ENCODE measurements around the gene LRRC59. TPM values are rescaled to one million over a fixed set of nuclear protein-coding genes. Genes with fewer than 3 reads are reported as not detected.

Gene LRRC59
- polyA plus RNA-seq, 4 donors, result 51.0 to 108 (median 64.0) TPM

DNA sequence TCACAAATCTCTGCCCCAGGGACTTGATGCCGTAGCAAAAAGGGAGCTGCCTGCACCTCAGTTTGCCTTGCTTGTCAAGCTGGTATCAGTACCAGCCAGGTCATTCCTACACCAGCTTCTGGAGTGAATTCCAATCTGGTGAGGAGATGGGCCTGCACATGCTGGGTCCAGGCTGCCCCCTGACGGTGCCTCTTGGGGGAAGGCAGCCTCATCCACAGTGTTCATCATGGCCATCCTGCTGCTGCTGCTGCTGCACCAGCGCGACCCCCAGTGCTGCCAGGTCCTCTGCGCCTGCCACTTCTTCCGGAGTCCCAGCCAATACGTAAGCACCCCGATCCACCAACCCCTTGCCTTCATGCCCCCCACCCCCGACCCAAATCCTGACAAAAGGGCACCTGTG is 32.6 kb downstream of the LRRC59 start:
- Histone ChIP-seq H3K27me3 (ENCODE audit: control insufficient read depth in 3 of 3, insufficient read depth in 3 of 3, low read length in 3 of 3) (no peaks in the 10 kb centered on the region), H3K4me3 (ENCODE audit: low read depth in 1 of 3, low read length in 3 of 3) (no peak overlapping the region), H3K4me1 (ENCODE audit: control insufficient read depth in 3 of 3, insufficient read depth in 2 of 3, low read depth in 1 of 3, low read length in 2 of 3) (peaks cover 0 to 9% (median 0%) of the 10 kb centered on the region in 3 donors), H3K36me3 (ENCODE audit: control insufficient read depth in 3 of 3, insufficient read depth in 2 of 3, low read depth in 1 of 3, low read length in 3 of 3) (peaks cover 4 to 73% (median 10%) of the 10 kb centered on the region in 3 donors), H3K9me3 (ENCODE audit: control insufficient read depth in 2 of 2, insufficient read depth in 1 of 2, low read depth in 1 of 2, low read length in 1 of 2) (no peaks in the 10 kb centered on the region), H3K27ac (ENCODE audit: low read depth in 1 of 3, low read length in 2 of 3) (no peak overlapping the region)
- FAIRE-seq (no peak), DNase-seq (no peak)
- WGBS, 3 donors, result 83 to 91% (median 86%) methylated on average over 9 of the region's 9 CpGs

DNA sequence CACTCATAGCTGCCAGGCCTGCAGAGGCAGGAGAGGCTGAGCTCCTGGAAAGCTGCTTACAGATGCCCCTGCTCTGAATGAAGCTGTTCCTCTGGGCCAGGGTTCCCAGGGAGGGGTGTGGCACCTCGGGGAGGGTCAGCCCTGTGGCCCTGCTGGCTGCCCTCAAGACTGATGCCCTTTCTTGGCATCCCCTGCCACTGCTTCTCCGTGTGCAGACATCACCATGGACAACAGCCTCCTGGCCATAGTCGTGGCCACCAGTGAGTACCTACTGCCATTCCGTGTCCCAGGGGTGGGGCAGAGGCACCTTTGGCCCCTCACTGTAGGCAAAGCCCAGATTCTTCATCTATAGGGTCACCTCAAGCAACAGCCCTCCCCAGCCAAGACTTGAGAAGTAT is 33.3 kb downstream of the LRRC59 start:
- Histone ChIP-seq H3K4me3 (ENCODE audit: low read depth in 1 of 3, low read length in 3 of 3) (no peak overlapping the region), H3K4me1 (ENCODE audit: control insufficient read depth in 3 of 3, insufficient read depth in 2 of 3, low read depth in 1 of 3, low read length in 2 of 3) (peaks cover 0 to 9% (median 0%) of the 10 kb centered on the region in 3 donors), H3K36me3 (ENCODE audit: control insufficient read depth in 3 of 3, insufficient read depth in 2 of 3, low read depth in 1 of 3, low read length in 3 of 3) (peaks cover 3 to 76% (median 10%) of the 10 kb centered on the region in 3 donors), H3K27ac (ENCODE audit: low read depth in 1 of 3, low read length in 2 of 3) (no peak overlapping the region), H3K9me3 (ENCODE audit: control insufficient read depth in 2 of 2, insufficient read depth in 1 of 2, low read depth in 1 of 2, low read length in 1 of 2) (no peaks in the 10 kb centered on the region), H3K27me3 (ENCODE audit: control insufficient read depth in 3 of 3, insufficient read depth in 3 of 3, low read length in 3 of 3) (no peaks in the 10 kb centered on the region)
- FAIRE-seq (no peak), DNase-seq (no peak)
- WGBS, 3 donors, result 22 to 54% (median 50%) methylated on average over 2 to 4 of the region's 4 CpGs

DNA sequence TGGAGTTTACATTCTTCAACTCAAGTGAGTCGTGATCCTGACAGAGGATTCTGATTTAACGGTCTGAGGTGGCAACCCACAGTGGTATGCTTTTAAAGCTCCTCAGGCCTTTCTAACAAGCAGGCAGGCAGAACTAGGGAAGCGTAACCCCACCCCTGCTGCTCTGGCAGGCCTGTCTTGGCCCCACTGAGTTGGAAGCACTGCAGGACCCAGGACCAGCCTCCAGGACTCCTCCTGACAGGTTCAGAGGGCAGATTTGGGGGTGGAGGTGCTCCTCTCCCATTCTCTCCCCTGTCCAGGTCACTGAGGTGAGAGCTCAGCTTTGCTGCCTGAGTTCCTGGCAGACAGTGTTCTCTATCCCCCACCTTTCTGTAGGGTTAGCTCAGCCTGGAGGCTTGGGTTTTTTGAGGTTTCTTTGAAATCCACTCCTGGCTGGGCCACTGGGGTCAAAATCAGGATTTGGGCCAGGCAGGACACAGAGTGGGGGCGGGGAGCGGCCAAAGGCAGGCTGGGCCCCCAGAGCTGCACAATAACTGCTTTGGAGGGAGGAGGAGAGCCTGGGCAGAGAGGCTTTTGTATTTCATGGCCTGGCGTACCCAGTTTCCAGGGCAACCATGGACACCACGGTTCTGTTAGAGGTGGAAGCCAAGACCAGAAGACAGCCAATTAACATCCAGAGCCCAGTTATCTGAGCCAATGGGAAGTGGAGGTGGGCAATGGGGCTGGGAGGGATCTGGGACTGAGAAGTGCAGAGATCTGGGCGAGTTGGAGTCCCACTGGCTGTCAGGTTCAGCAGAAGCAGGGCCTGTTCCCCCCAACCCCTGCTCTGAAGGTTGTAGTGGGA is 33.9 kb downstream of the LRRC59 start:
- Histone ChIP-seq H3K36me3 (ENCODE audit: control insufficient read depth in 3 of 3, insufficient read depth in 2 of 3, low read depth in 1 of 3, low read length in 3 of 3) (peaks cover 3 to 82% (median 11%) of the 10 kb centered on the region in 3 donors), H3K4me1 (ENCODE audit: control insufficient read depth in 3 of 3, insufficient read depth in 2 of 3, low read depth in 1 of 3, low read length in 2 of 3) (peaks cover 0 to 9% (median 0%) of the 10 kb centered on the region in 3 donors), H3K9me3 (ENCODE audit: control insufficient read depth in 2 of 2, insufficient read depth in 1 of 2, low read depth in 1 of 2, low read length in 1 of 2) (no peaks in the 10 kb centered on the region), H3K4me3 (ENCODE audit: low read depth in 1 of 3, low read length in 3 of 3) (no peak overlapping the region), H3K27me3 (ENCODE audit: control insufficient read depth in 3 of 3, insufficient read depth in 3 of 3, low read length in 3 of 3) (no peaks in the 10 kb centered on the region), H3K27ac (ENCODE audit: low read depth in 1 of 3, low read length in 2 of 3) (no peak overlapping the region)
- no peak for DNase-seq
- 61 to 64% (median 63%) methylated on average over 8 of the region's 8 CpGs for whole genome bisulfite sequencing, 3 donors
- no peak for FAIRE-seq

DNA sequence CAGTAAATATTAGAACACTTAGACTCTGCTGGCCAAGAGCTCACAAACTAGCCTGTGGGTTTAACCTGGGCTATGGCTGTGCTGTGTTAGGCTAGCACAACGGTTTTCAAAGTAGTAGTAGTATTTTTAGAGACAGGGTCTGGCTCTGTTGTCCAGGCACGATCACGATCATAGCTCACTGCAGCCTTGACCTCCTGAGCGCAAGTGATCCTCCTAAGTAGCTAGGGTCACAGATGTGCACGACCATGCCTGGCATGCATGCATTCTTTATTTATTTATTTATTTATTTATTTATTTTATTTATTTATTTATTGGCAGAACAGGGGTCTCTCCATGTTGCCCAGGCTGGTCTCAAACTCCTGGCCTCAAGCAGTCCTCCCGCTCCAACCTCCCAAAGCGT is 34.7 kb downstream of the LRRC59 start:
- Histone ChIP-seq H3K36me3 (ENCODE audit: control insufficient read depth in 3 of 3, insufficient read depth in 2 of 3, low read depth in 1 of 3, low read length in 3 of 3) (peaks cover 5 to 82% (median 12%) of the 10 kb centered on the region in 3 donors), H3K9me3 (ENCODE audit: control insufficient read depth in 2 of 2, insufficient read depth in 1 of 2, low read depth in 1 of 2, low read length in 1 of 2) (no peaks in the 10 kb centered on the region), H3K4me3 (ENCODE audit: low read depth in 1 of 3, low read length in 3 of 3) (no peak overlapping the region), H3K27ac (ENCODE audit: low read depth in 1 of 3, low read length in 2 of 3) (no peak overlapping the region), H3K4me1 (ENCODE audit: control insufficient read depth in 3 of 3, insufficient read depth in 2 of 3, low read depth in 1 of 3, low read length in 2 of 3) (peaks cover 0 to 9% (median 0%) of the 10 kb centered on the region in 3 donors), H3K27me3 (ENCODE audit: control insufficient read depth in 3 of 3, insufficient read depth in 3 of 3, low read length in 3 of 3) (no peaks in the 10 kb centered on the region)
- 71 to 81% (median 74%) methylated on average over 7 of the region's 7 CpGs for WGBS, 3 donors
- FAIRE-seq, result no peak
- no peak for DNase-seq

DNA sequence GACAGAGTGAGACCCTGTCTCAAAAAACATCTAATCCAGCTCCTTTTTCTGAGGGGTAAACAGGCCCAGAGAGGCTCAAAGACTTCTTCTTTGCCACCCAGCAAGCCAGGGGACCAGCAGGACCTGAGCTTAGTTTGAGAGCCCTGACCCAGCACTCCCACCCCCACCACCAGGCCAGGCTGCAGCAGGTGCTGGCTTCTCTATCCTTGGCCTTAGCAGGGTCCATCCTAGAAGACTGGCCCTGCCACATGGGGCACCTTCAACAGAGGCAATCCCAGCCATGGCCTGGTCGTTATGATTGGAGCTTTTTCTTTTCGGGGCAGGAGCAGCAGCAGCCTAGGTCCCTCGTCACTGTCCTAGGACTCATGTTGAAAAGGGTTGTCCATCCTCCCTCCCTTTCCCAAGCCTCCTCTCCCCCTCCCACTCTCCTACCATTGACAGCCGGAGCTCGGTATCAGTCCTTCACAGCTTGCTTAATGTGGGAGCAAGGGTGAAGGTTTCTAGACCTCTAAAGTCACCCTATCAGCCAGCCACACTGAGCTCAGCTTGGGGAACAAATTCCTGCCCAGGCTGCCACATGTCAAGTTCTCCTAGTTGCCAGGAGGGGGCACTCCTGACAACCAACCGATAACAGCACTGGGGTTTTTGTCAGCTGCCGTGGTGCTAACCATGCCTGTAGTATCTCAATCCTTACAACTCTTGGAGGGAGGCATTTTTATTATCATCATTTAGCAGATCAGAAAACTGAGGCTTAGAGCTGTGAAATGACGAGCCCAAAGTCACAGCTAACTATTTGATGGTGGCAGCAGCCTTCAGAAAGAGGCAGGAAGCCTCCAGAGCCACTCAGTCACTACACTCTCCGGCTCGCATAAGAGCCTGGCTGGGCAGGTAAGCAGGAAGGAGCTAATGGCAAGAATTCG is 35.5 kb downstream of the LRRC59 start:
- Histone ChIP-seq H3K9me3 (ENCODE audit: control insufficient read depth in 2 of 2, insufficient read depth in 1 of 2, low read depth in 1 of 2, low read length in 1 of 2) (no peaks in the 10 kb centered on the region), H3K27me3 (ENCODE audit: control insufficient read depth in 3 of 3, insufficient read depth in 3 of 3, low read length in 3 of 3) (no peaks in the 10 kb centered on the region), H3K4me3 (ENCODE audit: low read depth in 1 of 3, low read length in 3 of 3) (no peak overlapping the region), H3K36me3 (ENCODE audit: control insufficient read depth in 3 of 3, insufficient read depth in 2 of 3, low read depth in 1 of 3, low read length in 3 of 3) (peaks cover 5 to 81% (median 12%) of the 10 kb centered on the region in 3 donors), H3K27ac (ENCODE audit: low read depth in 1 of 3, low read length in 2 of 3) (no peak overlapping the region), H3K4me1 (ENCODE audit: control insufficient read depth in 3 of 3, insufficient read depth in 2 of 3, low read depth in 1 of 3, low read length in 2 of 3) (peaks cover 0 to 9% (median 0%) of the 10 kb centered on the region in 3 donors)
- WGBS, 3 donors, result 25 to 35% (median 25%) methylated on average over 11 of the region's 11 CpGs
- FAIRE-seq (no peak), DNase-seq (peak; percentile 83 to 84)

DNA sequence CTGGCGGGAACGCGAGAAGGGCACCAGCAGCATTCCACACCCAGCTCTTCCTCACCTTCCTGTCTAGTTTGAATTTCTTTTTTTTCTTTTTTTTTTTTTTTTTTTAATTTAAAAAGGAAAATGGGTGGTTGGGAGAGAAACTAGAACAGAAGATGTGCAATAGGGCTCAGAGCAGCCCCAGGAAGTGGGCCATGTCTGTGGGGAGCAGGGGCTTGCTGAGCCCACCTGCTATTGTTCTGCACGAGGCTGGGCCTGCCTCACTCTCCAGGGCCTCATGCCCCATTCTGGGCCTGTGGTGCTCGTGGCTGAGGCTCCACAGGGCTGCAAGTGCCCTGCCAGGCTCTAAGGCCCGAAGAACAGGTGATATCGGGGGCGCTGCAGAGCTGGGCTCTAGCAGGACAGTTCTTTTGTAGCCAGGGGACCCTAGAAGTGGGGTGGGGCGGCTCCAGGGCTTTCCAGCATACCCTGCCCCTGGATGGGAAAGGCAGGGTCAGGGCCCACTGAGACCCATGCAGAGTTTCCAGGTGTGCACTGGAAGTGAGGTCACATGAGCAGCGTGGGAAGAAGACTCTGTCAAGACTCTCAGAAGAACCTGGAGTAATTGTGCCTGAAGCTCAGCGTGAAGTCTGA is 36.7 kb downstream of the LRRC59 start:
- H3K4me1 ChIP-seq (ENCODE audit: control insufficient read depth in 3 of 3, insufficient read depth in 2 of 3, low read depth in 1 of 3, low read length in 2 of 3), result peaks cover 0 to 9% (median 0%) of the 10 kb centered on the region in 3 donors
- H3K27me3 ChIP-seq (ENCODE audit: control insufficient read depth in 3 of 3, insufficient read depth in 3 of 3, low read length in 3 of 3), result no peaks in the 10 kb centered on the region
- DNase-seq, result no peak
- WGBS, 3 donors, result 87 to 89% (median 89%) methylated on average over 11 of the region's 11 CpGs
- no peak overlapping the region for H3K4me3 ChIP-seq (ENCODE audit: low read depth in 1 of 3, low read length in 3 of 3)
- H3K27ac ChIP-seq (ENCODE audit: low read depth in 1 of 3, low read length in 2 of 3), result no peak overlapping the region
- no peaks in the 10 kb centered on the region for H3K9me3 ChIP-seq (ENCODE audit: control insufficient read depth in 2 of 2, insufficient read depth in 1 of 2, low read depth in 1 of 2, low read length in 1 of 2)
- peaks cover 2 to 81% (median 10%) of the 10 kb centered on the region in 3 donors for H3K36me3 ChIP-seq (ENCODE audit: control insufficient read depth in 3 of 3, insufficient read depth in 2 of 3, low read depth in 1 of 3, low read length in 3 of 3)
- no peak for FAIRE-seq

DNA sequence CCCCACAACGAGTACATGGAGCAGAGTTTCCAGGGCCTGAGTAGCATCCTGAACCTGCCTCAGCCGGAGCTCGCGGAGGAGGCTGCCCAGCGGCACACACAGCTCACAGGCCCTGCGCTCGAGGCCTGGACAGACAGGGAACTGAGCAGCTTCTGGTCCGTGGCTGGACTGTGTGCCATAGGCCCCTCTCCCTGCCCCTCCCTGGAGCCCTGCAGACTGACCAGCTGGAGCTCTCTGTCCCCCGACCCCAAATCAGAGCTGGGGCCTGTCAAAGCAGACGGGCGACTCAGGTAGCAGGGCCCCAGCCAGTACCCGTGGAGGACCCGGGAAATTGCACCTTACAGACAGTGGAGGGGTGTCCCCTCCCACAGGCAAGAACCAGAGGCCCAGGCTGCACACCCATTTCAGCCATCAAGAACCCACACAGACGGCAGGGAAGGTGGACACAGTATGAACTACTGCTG is 37.3 kb downstream of the LRRC59 start:
- Histone ChIP-seq H3K27ac (ENCODE audit: low read depth in 1 of 3, low read length in 2 of 3) (no peak overlapping the region), H3K36me3 (ENCODE audit: control insufficient read depth in 3 of 3, insufficient read depth in 2 of 3, low read depth in 1 of 3, low read length in 3 of 3) (peaks cover 5 to 81% (median 10%) of the 10 kb centered on the region in 3 donors), H3K27me3 (ENCODE audit: control insufficient read depth in 3 of 3, insufficient read depth in 3 of 3, low read length in 3 of 3) (no peaks in the 10 kb centered on the region), H3K4me3 (ENCODE audit: low read depth in 1 of 3, low read length in 3 of 3) (no peak overlapping the region), H3K4me1 (ENCODE audit: control insufficient read depth in 3 of 3, insufficient read depth in 2 of 3, low read depth in 1 of 3, low read length in 2 of 3) (peaks cover 0 to 9% (median 0%) of the 10 kb centered on the region in 3 donors), H3K9me3 (ENCODE audit: control insufficient read depth in 2 of 2, insufficient read depth in 1 of 2, low read depth in 1 of 2, low read length in 1 of 2) (no peaks in the 10 kb centered on the region)
- FAIRE-seq (no peak), DNase-seq (no peak)
- WGBS, 3 donors, result 81 to 86% (median 84%) methylated on average over 14 of the region's 14 CpGs
